A204.1 (cell line): Measurements from ENCODE around the gene AIDA.
"Not testable (repeated sequence)": the region's sequence is repeated elsewhere in the genome, so short reads cannot be mapped to it uniquely, and the experiment has no call there.

Source experiments
- FAIRE-seq: peaks from 2 replicates; lab custom pipeline; 2012; peaks lifted over from hg19 to GRCh38; lab: Jason Lieb, UNC

AIDA gene

GRCh38 chr1:222712253-222713090, at the start of gene AIDA, which contains the start of gene BROX:
Gene AIDA (minus strand): TSS chr1:222712491. CDS start chr1:222712317, 174 bp downstream.
Gene BROX (plus strand): TSS chr1:222712564. CDS start chr1:222715700, 3,136 bp downstream.
- FAIRE-seq = no peak

- FAIRE-seq = no peak
These were observed 48.8 kb upstream of the AIDA start for GRCh38 chr1:222761083-222761482.

GRCh38 chr1:222759451-222760035, 47.3 kb upstream of the AIDA start:
- FAIRE-seq = no peak

GRCh38 chr1:222757646-222758268, 45.5 kb upstream of the AIDA start:
- no peak for FAIRE-seq

- no peak for FAIRE-seq
These were observed 42.3 kb upstream of the AIDA start for GRCh38 chr1:222754366-222755139.

- FAIRE-seq = no peak
These were observed 39.0 kb upstream of the AIDA start for GRCh38 chr1:222751255-222751654.

- FAIRE-seq = no peak
These were observed 38.4 kb upstream of the AIDA start for GRCh38 chr1:222750651-222751050.

- no peak for FAIRE-seq
These were observed 37.6 kb upstream of the AIDA start for GRCh38 chr1:222749927-222750326.

GRCh38 chr1:222741630-222742457, 29.6 kb upstream of the AIDA start:
- not testable (repeated sequence) for FAIRE-seq

- FAIRE-seq = no peak
These were observed 27.6 kb upstream of the AIDA start for GRCh38 chr1:222739929-222740328.

GRCh38 chr1:222739465-222739864, 27.2 kb upstream of the AIDA start:
- no peak for FAIRE-seq

- FAIRE-seq = no peak
These were observed 24.7 kb upstream of the AIDA start, which contains the start of gene FAM177B for GRCh38 chr1:222736972-222737371. Gene FAM177B (plus strand): TSS chr1:222737202. CDS start chr1:222746546, 9,344 bp downstream.

GRCh38 chr1:222736470-222736869, 24.2 kb upstream of the AIDA start:
- FAIRE-seq = no peak

GRCh38 chr1:222734740-222735139, 22.4 kb upstream of the AIDA start:
- FAIRE-seq = no peak

- FAIRE-seq = no peak
These were observed 20.2 kb upstream of the AIDA start for GRCh38 chr1:222732216-222733159.

- FAIRE-seq = no peak
These were observed 18.6 kb upstream of the AIDA start for GRCh38 chr1:222730866-222731265.

- no peak for FAIRE-seq
These were observed 16.5 kb upstream of the AIDA start for GRCh38 chr1:222728746-222729145.

GRCh38 chr1:222716393-222716792, 4.1 kb upstream of the AIDA start:
- no peak for FAIRE-seq

- FAIRE-seq = peak; percentile 84
These were observed 1.0 kb upstream of the AIDA start for GRCh38 chr1:222713091-222713961.
